ENCODE data around the gene AHNAK.
A peak's percentile ranks its signal among the peaks of the same experiment; 100 is the strongest.
"Not testable (repeated sequence)": the region's sequence is repeated elsewhere in the genome, so short reads cannot be mapped to it uniquely, and the experiment has no call there.

AHNAK gene

DNA sequence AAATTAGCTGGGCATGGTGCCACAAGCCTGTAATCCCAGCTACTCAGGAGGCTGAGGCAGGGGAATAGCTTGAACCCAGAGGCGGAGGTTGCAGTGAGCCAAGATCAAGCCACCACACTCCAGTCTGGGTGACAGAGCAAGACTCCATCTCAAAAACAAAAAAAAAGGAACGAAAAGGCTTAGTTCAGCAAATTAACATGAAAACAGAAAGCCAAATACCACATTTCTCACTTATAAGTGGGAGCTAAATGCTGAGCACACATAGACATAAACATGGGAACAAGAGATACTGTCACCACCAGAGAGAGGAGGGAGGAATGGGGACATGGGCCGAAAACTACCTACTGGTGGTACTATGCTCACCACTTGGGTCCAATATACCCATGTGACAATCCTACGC, 89.1 kb downstream of the AHNAK start:
- DNase-seq, result no peak

DNA sequence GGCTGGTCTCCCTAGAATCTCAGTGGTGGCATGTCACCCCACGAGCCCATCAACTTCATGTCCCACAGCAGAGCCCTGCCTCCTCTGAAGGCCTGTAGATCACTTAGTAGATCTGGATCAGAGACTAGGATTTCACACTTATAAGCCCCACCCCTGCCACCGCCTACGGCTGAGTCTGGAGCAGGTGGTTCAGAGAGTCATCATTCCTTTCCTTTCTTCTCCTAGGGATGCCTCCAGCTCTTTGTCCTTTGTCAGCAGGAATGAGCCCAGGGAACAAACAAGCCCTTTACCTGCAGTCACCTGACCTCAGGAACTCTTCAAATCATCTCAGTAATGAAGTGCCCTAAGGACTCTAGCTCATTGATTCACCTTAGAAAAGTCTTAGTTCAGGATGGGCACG, 90.0 kb downstream of the AHNAK start:
- no peak for DNase-seq

DNA sequence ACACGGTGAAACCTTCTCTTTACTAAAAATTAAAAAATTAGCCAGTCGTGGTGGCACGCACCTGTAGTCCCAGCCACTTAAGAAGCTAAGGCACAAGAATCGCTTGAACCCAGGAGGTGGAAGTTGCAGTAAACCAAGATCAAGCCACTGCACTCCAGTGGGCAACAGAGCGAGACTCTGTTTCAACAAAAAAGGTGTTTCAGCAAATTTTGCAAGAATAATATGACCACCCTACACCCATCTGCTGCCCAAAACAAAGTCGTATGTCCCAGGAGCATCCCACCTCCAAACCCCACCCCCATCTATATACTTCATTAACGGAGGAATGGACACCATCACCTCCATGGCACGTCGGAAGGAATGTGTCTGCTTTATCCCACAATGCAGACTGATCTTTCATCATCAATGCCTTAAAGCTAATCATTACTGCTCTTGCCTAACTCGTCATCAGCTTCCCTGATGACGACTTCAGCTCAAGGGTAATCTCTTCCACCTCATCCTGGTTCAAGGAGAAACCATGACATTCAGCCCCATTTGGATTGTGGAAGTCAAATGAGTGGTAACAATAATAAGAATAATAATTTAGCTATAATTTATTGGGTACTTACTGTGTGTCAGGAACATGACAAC, 93.7 kb downstream of the AHNAK start:
- DNase-seq, result no peak

DNA sequence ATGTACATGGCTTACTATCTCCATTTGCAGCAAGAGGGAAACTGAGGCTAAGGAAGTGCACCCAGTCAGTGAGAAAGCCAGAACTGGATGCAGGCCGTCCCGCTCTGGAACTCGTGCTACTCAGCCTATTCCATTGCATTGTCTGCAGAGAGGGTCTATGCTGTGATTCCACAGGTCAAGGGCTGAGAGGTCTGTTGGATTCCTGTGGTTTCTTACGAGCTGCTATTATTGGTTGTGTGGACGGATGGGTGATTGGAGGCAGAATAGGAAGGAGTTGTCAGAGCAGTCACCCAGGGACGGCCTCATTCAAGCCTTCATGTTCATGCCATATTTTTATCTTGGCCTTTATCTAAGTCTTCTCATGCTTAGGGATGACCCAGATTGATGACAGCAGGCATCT, 94.3 kb downstream of the AHNAK start:
- no peak for DNase-seq

DNA sequence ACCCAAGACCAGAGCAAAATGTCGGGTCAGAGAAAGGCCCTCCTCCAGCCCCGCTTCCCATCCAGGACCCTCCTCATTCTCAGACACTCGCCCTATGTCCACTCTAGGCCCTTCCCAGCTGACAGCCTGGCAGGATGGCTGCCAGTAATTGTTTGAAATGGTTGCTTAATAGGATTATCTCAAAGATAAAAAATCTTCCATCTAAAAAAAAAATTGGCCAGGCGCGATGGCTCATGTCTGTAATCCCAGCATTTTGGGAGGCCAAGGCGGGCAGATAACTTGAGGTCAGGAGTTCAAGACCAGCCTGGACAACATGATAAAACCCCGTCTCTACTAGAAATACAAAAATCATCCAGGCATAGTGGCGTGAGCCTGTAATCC, 95.4 kb downstream of the AHNAK start:
- no peak for DNase-seq

DNA sequence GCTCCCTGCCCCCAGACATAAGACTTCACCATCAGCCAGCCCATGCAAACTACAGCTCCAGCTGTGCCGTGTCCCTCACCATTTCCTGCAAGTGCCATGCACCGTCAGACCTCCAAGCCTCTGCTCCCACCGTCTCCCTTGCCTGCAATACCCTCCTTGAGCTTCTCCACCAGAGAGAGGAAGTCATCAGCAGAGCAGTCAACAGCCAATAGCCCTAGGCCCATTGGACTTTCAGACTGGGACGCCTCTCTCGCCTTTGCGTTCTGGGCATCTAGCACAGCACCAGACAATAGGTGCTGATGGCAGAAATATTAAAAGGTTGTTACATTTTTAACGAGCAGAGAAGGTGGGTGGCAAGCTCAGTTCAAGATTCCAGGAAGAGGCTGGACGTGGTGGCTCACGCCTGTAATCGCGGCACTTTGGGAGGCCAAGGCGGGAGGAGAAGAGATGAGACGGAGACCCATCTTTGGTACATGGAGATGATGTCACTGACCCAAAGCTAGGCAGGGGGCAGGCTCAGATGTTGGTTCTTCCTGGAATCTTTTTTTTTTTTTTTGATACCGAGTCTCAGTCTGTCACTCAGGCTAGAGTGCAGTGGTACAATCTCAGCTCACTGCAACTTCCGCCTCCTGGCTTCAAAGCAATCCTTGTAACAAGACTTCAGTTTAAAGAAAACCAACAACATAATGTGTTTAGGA, 95.9 kb downstream of the AHNAK start:
- DNase-seq, result no peak

DNA sequence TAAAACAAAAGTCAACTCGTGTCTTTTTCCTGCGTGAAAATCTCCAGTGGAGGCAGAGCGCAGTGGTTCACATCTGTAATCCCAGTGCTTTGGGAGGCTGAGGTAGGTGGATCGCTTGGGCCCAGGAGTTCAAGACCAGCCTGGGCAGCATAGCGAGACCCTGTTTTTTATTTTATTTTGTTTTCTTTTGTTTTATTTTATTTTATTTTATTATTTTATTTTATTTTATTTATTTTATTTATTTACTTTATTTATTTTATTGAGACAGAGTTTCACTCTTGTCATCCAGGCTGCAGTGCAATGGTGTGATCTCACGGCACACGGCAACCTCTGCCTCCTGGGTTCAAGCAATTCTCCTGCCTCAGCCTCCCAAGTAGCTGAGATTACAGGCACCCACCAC, 96.7 kb downstream of the AHNAK start:
- not testable (repeated sequence) for DNase-seq

DNA sequence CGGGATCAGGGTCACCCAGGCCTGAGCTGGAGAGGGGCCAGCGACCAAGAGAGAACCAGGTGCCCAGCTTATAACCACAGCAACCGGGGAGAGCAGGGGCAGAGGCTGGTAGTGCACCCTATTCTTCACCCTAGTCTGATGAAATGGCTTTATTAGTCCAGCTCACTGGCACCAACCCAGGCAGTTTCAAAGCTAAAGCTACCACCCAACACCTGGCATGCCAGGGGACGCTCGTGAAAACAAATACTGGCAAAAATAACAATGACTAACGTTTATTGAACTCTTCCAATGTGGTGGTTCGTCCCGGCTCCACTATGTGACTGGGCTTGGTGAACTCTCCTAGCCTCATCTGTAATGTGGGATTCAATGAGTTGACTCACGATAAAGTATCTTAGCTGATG, 97.2 kb downstream of the AHNAK start:
- no peak for DNase-seq

DNA sequence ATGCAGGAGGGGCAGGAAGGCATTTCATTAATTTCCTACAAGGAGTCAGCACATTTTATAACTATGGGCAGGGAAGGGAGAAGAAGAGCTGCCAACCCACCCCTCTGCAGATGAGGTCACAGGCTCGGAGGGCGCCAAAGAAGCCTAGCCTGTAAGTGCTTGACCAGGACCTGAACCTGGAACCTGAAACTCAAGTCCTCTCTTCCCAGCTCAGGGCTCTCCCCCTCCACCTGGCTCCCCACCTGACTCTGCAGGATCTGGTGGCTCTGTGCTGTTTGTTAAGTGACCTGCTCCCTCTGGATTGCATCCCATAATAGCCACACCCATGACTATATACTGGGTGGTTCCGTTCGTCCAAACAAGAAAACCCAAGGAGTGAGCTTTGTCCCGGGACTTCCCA, 100.5 kb downstream of the AHNAK start:
- DNase-seq, result no peak

DNA sequence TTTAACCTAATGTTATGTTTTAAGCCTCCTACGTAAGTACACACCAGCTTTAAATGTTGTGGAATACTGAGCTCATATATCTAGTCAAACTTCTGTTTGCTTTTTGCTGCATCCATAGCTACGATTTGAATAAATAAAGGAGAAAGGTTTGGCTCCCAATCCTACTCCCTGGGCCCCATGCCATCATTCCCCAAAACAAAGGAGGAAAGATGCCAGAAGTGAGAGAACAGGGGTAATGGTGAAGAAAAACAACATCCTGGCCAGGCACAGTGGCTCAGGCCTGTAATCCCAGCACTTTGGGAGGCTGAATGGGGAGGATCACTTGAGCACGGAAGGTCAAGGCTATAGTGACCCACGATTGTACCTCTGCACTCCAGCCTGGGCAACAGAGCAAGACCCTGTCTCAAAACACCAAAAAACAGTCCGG, 101.3 kb downstream of the AHNAK start:
- no peak for DNase-seq

DNA sequence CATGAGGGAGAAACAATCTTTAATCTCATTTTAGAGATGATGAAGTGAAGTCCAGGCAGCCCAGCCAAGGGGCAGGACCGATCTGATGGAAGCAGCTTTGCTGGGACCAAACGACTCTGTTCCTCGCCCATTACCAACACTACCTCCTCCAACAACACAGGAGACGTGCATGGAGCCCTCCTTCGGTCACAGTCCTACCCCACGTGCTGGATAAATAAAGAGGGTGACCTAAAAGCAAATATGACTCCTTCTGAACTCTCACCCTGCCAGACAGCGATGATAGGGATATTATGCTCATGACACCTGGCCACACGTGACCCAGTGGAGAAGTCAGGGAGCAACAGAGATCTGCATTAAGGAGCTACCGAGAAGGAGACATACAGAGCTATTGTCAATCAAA, 101.8 kb downstream of the AHNAK start:
- no peak for DNase-seq

DNA sequence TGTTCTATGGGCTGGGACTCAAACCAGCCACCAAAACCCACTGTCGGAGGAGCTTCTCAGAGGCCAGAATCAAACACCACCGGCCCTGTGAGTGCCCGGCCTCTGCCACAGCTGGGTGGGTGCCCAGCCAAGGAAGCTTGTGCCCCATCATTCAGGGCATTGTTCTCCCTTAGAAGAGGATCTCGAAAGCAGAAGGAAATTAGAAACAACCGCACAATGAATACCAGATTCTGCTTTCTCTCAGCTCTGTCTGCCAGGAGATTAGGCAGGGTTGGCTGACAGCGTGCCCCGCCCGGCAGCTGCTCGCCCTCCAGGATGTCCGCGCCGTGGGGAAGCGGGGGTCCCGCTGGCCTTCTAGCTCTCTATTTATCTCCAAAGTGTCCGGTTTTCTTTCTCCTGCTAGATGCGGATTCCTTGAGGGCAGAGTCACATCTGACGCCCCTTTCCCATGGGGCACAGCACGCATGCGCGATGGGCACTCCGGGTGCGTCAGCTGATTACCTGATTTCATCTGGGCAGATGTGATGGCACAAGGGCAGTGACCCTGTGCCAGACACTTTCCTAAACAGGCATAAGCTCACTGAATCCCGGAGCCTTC, 102.3 kb downstream of the AHNAK start:
- peak; percentile 62 for DNase-seq

DNA sequence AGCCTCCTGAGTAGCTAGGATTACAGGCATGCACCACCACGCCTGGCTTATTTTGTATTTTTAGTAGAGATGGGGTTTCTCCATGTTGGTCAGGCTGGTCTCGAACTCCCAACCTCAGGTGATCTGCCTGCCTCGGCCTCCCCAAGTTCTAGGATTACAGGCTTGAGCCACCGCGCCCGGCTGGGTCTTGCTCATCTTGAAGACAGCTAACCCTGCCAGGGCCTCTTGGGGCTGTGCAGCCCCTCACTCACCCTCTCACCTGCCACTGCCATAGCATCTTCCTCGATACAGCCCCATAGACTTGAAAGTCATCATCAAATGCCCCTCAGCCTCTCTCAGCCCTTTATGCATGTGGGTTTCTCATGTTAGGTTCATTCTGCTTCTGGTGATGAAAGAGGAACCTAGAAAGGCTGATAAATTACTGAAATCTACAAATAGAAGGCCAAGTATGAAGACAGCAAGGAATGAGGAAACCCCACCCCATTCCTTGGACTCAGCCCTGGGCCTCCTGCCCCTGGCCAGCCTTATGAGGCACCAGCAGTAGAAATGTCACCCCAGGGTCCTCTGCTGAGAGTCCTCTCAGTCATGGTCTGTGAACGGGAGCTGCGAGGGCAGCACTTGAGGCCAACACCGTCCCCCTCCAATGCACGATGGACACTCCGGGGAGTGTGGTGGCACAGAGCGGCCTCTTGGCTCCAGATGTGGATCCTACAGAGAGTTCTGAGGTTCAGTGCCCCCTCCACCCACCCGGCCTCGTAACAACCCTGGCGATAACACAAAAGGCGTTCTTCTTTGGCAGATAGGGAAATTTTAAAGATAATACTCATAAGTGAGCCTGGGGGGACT, 103.0 kb downstream of the AHNAK start:
- DNase-seq, result no peak

DNA sequence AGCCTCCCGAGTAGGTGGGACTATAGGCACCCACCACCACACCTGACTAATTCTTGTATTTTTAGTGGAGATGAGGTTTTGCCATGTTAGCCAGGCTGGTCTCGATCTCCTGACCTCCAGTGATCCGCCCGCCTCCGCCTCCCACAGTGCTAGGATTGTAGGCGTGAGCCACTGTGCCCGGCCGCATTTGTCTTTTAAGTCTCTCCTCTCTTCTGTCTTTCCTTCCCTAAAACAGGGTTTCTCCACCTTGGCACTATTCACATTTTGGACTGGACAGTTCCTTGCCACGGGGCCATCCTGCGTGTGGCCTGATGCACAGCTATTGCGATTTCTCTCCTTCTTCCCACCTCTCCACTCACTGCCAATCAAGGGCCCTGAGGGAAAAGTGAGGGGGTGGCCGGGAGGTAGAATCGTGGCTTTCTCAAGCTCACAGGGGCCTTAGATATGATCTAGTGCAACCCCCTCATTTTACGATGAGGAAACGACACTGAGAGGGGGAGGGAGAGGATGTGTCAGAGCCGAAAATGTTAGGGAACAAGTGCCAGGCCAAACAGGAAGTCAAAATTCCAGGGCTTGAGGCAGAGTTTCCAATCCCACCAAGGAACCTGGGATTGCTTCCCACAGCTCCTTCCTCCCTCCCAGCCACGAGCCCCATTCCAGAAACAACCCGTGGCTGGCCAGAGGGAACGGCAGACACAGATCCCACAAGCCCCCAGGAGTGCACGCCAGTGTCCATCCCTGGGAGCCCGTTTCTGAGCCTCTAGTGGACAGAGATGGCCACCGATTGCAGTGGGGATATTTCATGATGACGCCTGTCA, 106.6 kb downstream of the AHNAK start:
- DNase-seq, result no peak

DNA sequence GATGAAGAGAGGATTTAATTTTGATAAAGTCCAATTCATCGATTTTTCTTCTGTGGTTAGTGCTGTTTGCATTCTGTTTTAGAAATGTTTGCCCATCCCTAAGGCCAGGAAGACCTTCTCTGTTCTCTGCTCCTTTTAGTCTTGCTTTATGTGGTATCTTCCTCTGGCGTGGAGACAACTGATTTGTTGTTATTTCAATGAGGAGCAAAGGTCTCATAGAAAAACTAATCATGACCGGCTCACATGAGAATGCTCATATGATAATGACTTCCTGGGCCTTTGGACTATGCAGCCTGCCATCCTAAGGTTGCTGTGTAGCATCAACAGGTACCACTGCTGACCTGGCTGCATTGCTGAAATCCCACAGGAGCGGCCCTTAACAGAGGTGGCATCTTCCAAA, 108.0 kb downstream of the AHNAK start:
- no peak for DNase-seq

DNA sequence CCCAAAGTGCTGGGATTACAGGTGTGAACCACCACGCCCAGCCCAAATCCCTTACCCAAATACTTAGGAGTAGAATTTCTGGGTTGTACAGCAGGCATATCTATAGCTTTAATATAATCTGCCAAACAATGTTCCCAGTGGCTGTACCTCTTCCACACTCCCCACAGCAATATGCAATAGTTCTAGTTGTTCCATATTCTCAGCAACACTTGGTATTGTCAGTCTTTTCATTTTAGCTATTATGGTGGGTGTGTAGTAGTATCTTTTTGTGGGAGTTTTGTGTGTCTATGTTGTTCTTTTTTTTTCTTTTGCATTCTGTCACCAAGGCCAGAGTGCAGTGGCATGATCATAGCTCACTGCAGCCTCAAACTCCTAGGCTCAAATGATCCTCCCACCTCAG, 109.0 kb downstream of the AHNAK start:
- no peak for DNase-seq

DNA sequence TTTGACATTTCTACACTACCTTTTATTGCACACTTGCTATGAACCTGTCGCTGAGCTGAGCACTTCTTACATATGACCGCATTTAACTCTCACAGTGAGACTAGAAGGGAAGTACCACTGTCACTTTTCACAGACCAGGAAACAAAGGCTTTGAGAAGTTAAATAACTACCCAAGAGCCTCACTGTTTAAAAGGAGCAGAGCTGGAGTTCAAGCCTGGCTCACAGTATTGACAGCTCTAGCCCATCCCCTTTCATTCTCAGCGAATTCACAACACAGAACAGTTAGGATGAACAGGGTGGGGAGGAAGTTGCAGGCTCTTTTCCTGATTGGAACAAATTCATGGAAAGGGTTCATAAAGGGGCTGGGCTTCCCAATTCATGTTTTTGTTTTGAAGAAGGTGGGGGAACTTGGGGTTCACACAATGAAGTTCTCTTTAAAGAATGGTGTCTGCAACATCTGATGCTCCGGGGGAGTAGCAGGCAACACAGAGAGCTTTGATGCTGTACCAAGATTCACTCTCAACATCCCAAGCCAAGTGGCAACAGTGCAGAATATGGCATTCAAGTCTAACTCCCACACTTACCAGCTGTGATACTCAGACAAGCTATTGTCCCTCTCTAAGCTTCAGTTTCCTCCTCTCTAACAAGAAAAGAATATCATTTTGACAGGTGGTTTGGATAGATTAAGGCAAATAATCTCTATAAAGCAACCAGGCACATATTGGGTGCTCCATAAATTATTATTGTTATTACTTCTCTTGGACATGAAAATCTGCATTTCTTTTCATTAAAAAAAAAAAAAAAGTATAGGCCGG, 110.6 kb downstream of the AHNAK start:
- DNase-seq, result no peak

DNA sequence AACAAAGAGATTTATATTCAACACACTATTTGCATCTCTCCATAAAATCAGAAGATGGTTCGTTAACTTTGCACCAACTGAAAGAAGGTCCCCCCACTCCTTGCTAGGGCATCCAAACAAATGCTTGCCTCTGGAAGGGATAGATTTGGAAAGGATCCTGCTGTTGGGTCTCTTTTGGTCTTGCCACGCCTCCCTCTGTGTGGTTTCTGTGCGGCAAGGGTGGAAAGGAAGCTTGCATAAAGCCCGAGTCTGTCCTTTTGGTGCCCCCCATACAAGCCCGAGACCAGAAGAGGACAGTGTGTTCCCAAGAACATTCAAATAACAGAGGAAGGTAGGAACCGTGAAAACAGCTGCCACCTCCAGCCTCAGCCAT, 112.7 kb downstream of the AHNAK start:
- no peak for DNase-seq

DNA sequence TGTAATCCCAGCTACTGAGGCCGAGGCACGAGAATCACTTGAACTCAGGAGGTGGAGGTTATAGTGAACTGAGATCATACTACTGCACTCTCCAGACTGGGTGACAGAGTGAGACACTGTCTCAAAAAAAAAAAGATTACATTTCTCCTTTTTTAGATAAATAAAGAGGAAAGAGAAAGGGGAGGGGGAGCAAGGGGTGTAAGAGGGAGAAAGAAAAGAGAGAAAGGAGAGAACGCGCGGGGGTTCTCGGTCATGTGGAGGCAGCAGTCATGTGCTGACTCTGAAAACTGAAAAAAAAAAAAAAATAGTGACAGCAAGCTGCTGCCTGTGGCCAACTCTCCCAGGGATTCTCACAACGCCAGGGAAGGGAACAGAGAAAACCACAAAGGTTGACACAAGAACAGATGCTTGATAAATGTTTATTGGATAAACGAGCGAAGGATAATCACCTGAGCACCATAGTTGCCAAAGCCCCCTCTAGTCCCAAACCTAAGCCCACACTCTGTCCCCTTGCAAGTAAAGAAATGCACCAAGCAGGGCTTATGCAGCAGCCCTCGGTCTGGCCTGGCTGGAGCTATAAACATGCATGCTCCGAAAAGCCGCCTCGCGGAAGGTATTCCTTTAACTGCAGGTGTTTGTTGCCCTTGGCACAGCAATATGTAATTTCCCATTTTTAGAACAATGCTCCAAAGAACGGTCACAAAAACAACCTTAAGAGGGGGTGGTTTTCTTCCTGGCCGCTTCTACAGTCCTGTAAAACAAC, 113.3 kb downstream of the AHNAK start:
- DNase-seq, result no peak

DNA sequence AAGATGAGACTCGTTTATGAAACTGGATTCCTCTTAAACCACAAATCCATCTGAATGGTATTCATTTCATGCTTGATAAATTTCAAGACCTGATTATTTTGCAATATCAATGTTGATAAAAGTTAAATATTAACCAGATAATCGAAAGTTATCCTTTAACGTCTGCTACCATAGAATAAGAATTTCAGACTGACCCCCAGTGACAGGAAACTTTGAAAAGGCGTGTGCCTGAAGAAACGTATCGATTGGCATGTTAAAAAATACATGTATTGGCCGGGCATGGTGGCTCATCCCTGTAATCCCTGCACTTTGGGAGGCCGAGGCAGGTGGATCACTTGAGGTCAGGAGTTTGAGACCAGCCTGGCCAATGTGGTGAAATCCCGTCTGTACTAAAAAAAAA, 113.9 kb downstream of the AHNAK start:
- no peak for DNase-seq

Data from stimulated activated CD4-positive, alpha-beta T cell treated with anti-CD3 and anti-CD28 coated beads, Interleukin-15, amount 100 ng/mL, for 24 hours (primary cell).